Right lobe of liver (tissue), 6 donors: ENCODE measurements around the gene TNIP1. TPM values are rescaled to one million over a fixed set of nuclear protein-coding genes. Genes with fewer than 3 reads are reported as not detected.
A peak's percentile ranks its signal among the peaks of the same experiment; 100 is the strongest.

ENCODE experiments used
- ATAC-seq, 4 donors: fragments of 200-7000 bp; cut with Tn5 transposase; one replicate each; pipeline ENCODE4 v1.9.1; 2020; ENCODE audit warnings: mild to moderate bottlenecking in 4 of 4, moderate library complexity in 4 of 4
- DNase-seq, 3 donors: peaks; one replicate each; pipeline ENCODE4 v3.0.0-alpha.2; 2020
- H3K27ac ChIP-seq, 3 donors: fragments of 200-600 bp; one replicate each; pipeline ENCODE4 v1.8.0; 2022
- H3K27me3 ChIP-seq, 2 donors: fragments of 200-600 bp; one replicate each; pipeline ENCODE4 v1.8.0; 2022
- H3K36me3 ChIP-seq, 4 donors: fragments of 200-600 bp; sonication (generic) in 1 of 4; one replicate each; pipeline versions ENCODE4 v1.5.1 to v1.8.0; 2017 to 2022; ENCODE audit warnings: control low read depth in 1 of 4
- H3K4me1 ChIP-seq, 4 donors: fragments of 200-600 bp; sonication (generic) in 1 of 4; one replicate each; pipeline versions ENCODE4 v1.5.1 to v1.8.0; 2017 to 2022; ENCODE audit warnings: control low read depth in 1 of 4
- H3K4me3 ChIP-seq, 3 donors: fragments of 200-600 bp; one replicate each; pipeline ENCODE4 v1.8.0; 2022
- H3K9me3 ChIP-seq, 4 donors: fragments of 200-600 bp; sonication (generic) in 1 of 4; one replicate each; pipeline versions ENCODE4 v1.5.1 to v1.8.0; 2017 to 2022; ENCODE audit warnings: control low read depth in 1 of 4
- CTCF ChIP-seq, 4 donors: fragments of 200-600 bp in 3 of 4; fragments of 450-650 bp in 1 of 4; IDR thresholded peaks; one replicate each; pipeline versions ENCODE4 v1.5.1 to v1.8.0; 2016 to 2022; ENCODE audit warnings: antibody characterized with exemption in 4 of 4, mild to moderate bottlenecking in 2 of 4
- POLR2A ChIP-seq: fragments of 450-650 bp; IDR thresholded peaks from one replicate; pipeline ENCODE4 v1.6.1; 2017; ENCODE audit warnings: antibody characterized with exemption, mild to moderate bottlenecking
- WGBS: methylation state at CpG from one replicate; pipeline ENCODE4 v1.1.6; 2018; ENCODE audit warnings: low coverage, low lambda C conversion rate; ENCODE audit not compliant: insufficient coverage; ENCODE audit errors: missing lambda C conversion rate; 5-methylcytosine and 5-hydroxymethylcytosine counted together
- intact Hi-C, 2 donors: fragments of 100-400 bp; cut with DNase I; formaldehyde crosslinking; loops; one replicate each; pipeline versions ENCODE4 v1.11.2 to v1.14.1; 2022
- total RNA-seq, 6 experiments: library from RNA; depleted of rRNA in 2 of 6; stranded (reverse); fragments of >200 nt in 2 of 6; fragmentation: NEBNext Ultra II Directional in 3 of 6; extraction: Animal tissue kit (Norgen Biotek cat#: 25700) in 3 of 6; gene quantifications; one replicate each; pipeline versions ENCODE4 v1.1.0 to v1.2.4, GENCODE V29; 2016 to 2023
- donor health status: DM: no; HTN: yes; CAD: no.
- donor health status: DM: no; HTN: no; CAD: no.
- donor health status: DM: no; HTN: no; CAD: no.
- donor health status: DM: no; HTN: yes; CAD: no.
- donor health status: DM: no; HTN: yes; CAD: no.

Gene TNIP1
- total RNA-seq, 6 experiments from 2014 or later, result 70.1 to 155 (median 79.1) TPM

- H3K27ac ChIP-seq, result peak overlapping the region; percentile 66 to 91 (median 67)
- H3K4me3 ChIP-seq, result no peak overlapping the region
- peak; percentile 69 to 89 (median 86) for DNase-seq
- peak; percentile 67 to 73 (median 69) for ATAC-seq
- 48% methylated on average over 10 of the region's 11 CpGs for whole genome bisulfite sequencing
- H3K9me3 ChIP-seq, result no peaks in the 10 kb centered on the region
- TF ChIP-seq POLR2A (no peak), CTCF (IDR thresholded peaks at IDR 0.05) (peak in 3 of 4 donors; percentile 7 to 29 (median 23))
- H3K27me3 ChIP-seq, result no peaks in the 10 kb centered on the region
- intact Hi-C loops, result no loop called here
- H3K4me1 ChIP-seq, result peaks cover 0 to 61% (median 29%) of the 10 kb centered on the region in 4 donors
- peaks cover 6 to 27% (median 15%) of the 10 kb centered on the region in 4 donors for H3K36me3 ChIP-seq
These were observed 27.1 kb upstream of the TNIP1 start for GRCh38 chr5:151107738-151108520.

GRCh38 chr5:151107084-151107483, 26.2 kb upstream of the TNIP1 start:
- intact Hi-C loops, result no loop called here
- TF ChIP-seq POLR2A (no peak), CTCF (IDR thresholded peaks at IDR 0.05) (no peak)
- peaks cover 6 to 22% (median 14%) of the 10 kb centered on the region in 4 donors for H3K36me3 ChIP-seq
- no peak overlapping the region for H3K4me3 ChIP-seq
- H3K27me3 ChIP-seq, result no peaks in the 10 kb centered on the region
- peaks cover 0 to 69% (median 33%) of the 10 kb centered on the region in 4 donors for H3K4me1 ChIP-seq
- WGBS, result 54% methylated on average over 7 of the region's 7 CpGs
- peak overlapping the region; percentile 5 to 91 (median 45) for H3K27ac ChIP-seq
- DNase-seq (no peak), ATAC-seq (peak; percentile 7 to 28 (median 18))
- H3K9me3 ChIP-seq, result no peaks in the 10 kb centered on the region

GRCh38 chr5:151106509-151106908, 25.7 kb upstream of the TNIP1 start:
- ATAC-seq (no peak), DNase-seq (no peak)
- no peak overlapping the region for H3K4me3 ChIP-seq
- peak overlapping the region; percentile 29 to 91 (median 45) for H3K27ac ChIP-seq
- H3K27me3 ChIP-seq, result no peaks in the 10 kb centered on the region
- H3K4me1 ChIP-seq, result peaks cover 0 to 75% (median 36%) of the 10 kb centered on the region in 4 donors
- H3K9me3 ChIP-seq, result no peaks in the 10 kb centered on the region
- intact Hi-C loops, result no loop called here
- peaks cover 6 to 22% (median 12%) of the 10 kb centered on the region in 4 donors for H3K36me3 ChIP-seq
- TF ChIP-seq POLR2A (no peak), CTCF (IDR thresholded peaks at IDR 0.05) (no peak)
- 85% methylated on average over 2 of the region's 2 CpGs for WGBS

- no peaks in the 10 kb centered on the region for H3K27me3 ChIP-seq
- no peak overlapping the region for H3K4me3 ChIP-seq
- intact Hi-C loops, result no loop called here
- no peak for ATAC-seq
- H3K9me3 ChIP-seq, result no peaks in the 10 kb centered on the region
- H3K27ac ChIP-seq, result peak overlapping the region in 1 of 3 donors; percentile 91
- 63% methylated on average over 2 of the region's 5 CpGs for WGBS
- H3K4me1 ChIP-seq, result peaks cover 0 to 80% (median 38%) of the 10 kb centered on the region in 4 donors
- TF ChIP-seq POLR2A (no peak), CTCF (IDR thresholded peaks at IDR 0.05) (no peak)
- DNase-seq, result no peak
- peaks cover 2 to 18% (median 11%) of the 10 kb centered on the region in 4 donors for H3K36me3 ChIP-seq
These were observed 25.2 kb upstream of the TNIP1 start for GRCh38 chr5:151106043-151106442.
